Choroid plexus epithelial cell (primary cell): ENCODE data around the gene RBP5.
A peak's percentile ranks its signal among the peaks of the same experiment; 100 is the strongest.
"Not testable (repeated sequence)": the region's sequence is repeated elsewhere in the genome, so short reads cannot be mapped to it uniquely, and the experiment has no call there.

Experiments used
- DNase-seq: peaks from one replicate; pipeline ENCODE4 v3.0.0-alpha.2; 2010; ENCODE audit warnings: low read depth
- H3K4me3 ChIP-seq: 2 replicates; pipeline ENCODE4 v1.5.1; 2011; ENCODE audit warnings: low read depth, mild to moderate bottlenecking, control low read depth, low read length, moderate library complexity
- TF ChIP-seq, protein P1 (sequence below): conservative IDR thresholded peaks from 2 replicates; pipeline ENCODE4 v1.5.1; 2011; ENCODE audit warnings: low read depth, mild to moderate bottlenecking, control low read depth, inconsistent platforms, low read length, moderate library complexity

RBP5 gene

GRCh38 chr12:7110661-7111060 is 18.0 kb downstream of the RBP5 start:
- TF ChIP-seq, protein P1, sequence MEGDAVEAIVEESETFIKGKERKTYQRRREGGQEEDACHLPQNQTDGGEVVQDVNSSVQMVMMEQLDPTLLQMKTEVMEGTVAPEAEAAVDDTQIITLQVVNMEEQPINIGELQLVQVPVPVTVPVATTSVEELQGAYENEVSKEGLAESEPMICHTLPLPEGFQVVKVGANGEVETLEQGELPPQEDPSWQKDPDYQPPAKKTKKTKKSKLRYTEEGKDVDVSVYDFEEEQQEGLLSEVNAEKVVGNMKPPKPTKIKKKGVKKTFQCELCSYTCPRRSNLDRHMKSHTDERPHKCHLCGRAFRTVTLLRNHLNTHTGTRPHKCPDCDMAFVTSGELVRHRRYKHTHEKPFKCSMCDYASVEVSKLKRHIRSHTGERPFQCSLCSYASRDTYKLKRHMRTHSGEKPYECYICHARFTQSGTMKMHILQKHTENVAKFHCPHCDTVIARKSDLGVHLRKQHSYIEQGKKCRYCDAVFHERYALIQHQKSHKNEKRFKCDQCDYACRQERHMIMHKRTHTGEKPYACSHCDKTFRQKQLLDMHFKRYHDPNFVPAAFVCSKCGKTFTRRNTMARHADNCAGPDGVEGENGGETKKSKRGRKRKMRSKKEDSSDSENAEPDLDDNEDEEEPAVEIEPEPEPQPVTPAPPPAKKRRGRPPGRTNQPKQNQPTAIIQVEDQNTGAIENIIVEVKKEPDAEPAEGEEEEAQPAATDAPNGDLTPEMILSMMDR, result no peak
- no peak overlapping the region for H3K4me3 ChIP-seq
- no peak for DNase-seq

GRCh38 chr12:7109572-7109920 is 19.1 kb downstream of the RBP5 start:
- no peak for DNase-seq
- TF ChIP-seq, protein P1, result no peak
- H3K4me3 ChIP-seq, result peak overlapping the region; percentile 72

- peak within 1 kb of the TSS; percentile 72 for H3K4me3 ChIP-seq
- DNase-seq, result peak; percentile 97
- TF ChIP-seq, protein P1, result peak; percentile 99
Measured at GRCh38 chr12:7108796-7109571, 19.7 kb downstream of the RBP5 start, which contains the start of gene C1RL. TSS of gene C1RL (minus strand) at chr12:7109214. CDS start at chr12:7109180, 34 bp downstream.

DNA sequence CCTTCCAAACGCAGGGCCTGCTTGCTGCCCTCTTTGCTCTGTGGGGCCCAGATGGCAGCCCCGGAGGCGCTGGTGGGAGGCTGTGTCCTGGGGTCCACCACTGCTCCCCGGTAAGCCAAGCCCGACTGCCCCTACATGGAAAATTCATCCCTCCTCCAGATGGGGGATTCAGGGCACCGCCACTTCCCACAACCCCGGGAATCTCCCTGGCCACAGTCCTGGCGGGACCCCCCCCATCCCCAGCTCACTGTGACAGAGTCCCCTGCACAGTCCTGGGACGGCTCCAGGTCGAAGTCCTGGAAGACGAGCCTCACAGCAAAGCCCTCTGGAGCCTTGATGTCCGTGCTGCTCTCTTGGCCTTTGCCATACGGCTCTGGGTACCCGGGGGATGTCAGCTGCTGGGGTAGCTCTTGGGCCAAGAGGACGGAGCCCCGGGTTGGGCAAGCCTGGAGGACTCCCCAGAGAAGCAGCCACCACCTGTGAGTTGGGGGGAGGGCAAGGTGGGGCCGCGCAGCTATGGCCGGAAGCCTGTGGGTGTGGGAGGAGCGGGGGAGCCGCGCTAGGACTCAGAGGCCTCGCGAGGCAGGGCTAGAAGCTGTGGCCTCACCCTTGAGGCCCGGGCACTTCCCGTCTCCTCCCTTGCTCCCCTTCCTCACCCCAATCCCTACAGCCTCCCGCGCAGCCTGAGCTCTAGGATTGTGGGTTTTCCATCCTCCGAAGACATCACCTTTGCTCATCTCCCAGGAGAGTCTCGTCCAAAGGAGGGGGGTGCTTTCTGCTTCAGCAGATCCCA is 20.5 kb downstream of the RBP5 start:
- H3K4me3 ChIP-seq, result peak overlapping the region; percentile 72
- TF ChIP-seq, protein P1, result no peak

GRCh38 chr12:7107636-7108002 is 21.1 kb downstream of the RBP5 start:
- peak overlapping the region; percentile 72 for H3K4me3 ChIP-seq
- TF ChIP-seq, protein P1, result no peak
- peak; percentile 41 for DNase-seq

More for the DNA sequence above, 20.5 kb downstream of the RBP5 start:
- peak; percentile 78 for DNase-seq

DNA sequence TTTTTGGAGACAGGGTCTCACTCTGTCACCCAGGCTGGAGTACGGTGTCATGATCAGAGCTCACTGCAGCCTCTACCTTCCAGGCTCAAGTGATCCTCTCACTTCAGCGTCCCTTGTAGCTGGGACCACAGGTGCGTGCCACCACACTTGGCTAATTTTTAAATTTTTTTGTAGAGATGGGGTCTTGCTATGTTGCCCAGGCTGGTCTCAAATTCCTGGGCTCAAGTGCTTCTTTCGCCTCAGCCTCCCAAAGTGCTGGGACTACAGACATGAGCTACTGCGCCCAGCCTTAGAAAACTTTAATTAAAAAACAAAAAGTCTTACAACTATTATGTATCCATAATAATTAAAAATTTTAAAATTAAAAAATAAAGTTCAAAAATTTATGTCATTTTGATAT is 21.5 kb downstream of the RBP5 start:
- not testable (repeated sequence) for DNase-seq
- peak overlapping the region; percentile 23 for H3K4me3 ChIP-seq

- no peak for DNase-seq
- peak overlapping the region; percentile 2 for H3K4me3 ChIP-seq
- TF ChIP-seq, protein P1, result no peak
Measured at GRCh38 chr12:7106082-7106481, 22.6 kb downstream of the RBP5 start.
